Measurements from ENCODE around the gene ARHGAP44.

The ARHGAP44 gene

GRCh38 chr17:12853921-12854320, 64.6 kb downstream of the ARHGAP44 start:
- CTCF ChIA-PET: no interaction called here
- no peak overlapping the region for H3K4me3 ChIP-seq (ENCODE audit: low read depth, low read length)
- DNase-seq (ENCODE audit: low read depth, low spot score): no peak
- POLR2A ChIA-PET: no interaction called here
- TF ChIP-seq CTCF (IDR thresholded peaks at IDR 0.05; ENCODE audit: insufficient read depth, low read length, missing control alignments): no peak

GRCh38 chr17:12856416-12856815, 67.1 kb downstream of the ARHGAP44 start:
- no peak for DNase-seq (ENCODE audit: low read depth, low spot score)
- H3K4me3 ChIP-seq (ENCODE audit: low read depth, low read length): no peak overlapping the region
- ChIA-PET CTCF (no interaction called here), POLR2A (no interaction called here)
- no peak for TF ChIP-seq CTCF (IDR thresholded peaks at IDR 0.05; ENCODE audit: insufficient read depth, low read length, missing control alignments)

- ChIA-PET CTCF (no interaction called here), POLR2A (no interaction called here)
- no peak for DNase-seq (ENCODE audit: low read depth, low spot score)
- no peak for TF ChIP-seq CTCF (IDR thresholded peaks at IDR 0.05; ENCODE audit: insufficient read depth, low read length, missing control alignments)
- no peak overlapping the region for H3K4me3 ChIP-seq (ENCODE audit: low read depth, low read length)
Measured at GRCh38 chr17:12857592-12857991, 68.3 kb downstream of the ARHGAP44 start.

GRCh38 chr17:12859520-12859919, 70.2 kb downstream of the ARHGAP44 start:
- CTCF ChIA-PET: no interaction called here
- POLR2A ChIA-PET: no interaction called here
- H3K4me3 ChIP-seq (ENCODE audit: low read depth, low read length): no peak overlapping the region
- TF ChIP-seq CTCF (IDR thresholded peaks at IDR 0.05; ENCODE audit: insufficient read depth, low read length, missing control alignments): no peak
- no peak for DNase-seq (ENCODE audit: low read depth, low spot score)

- no peak overlapping the region for H3K4me3 ChIP-seq (ENCODE audit: low read depth, low read length)
- ChIA-PET CTCF (no interaction called here), POLR2A (no interaction called here)
- no peak for TF ChIP-seq CTCF (IDR thresholded peaks at IDR 0.05; ENCODE audit: insufficient read depth, low read length, missing control alignments)
- no peak for DNase-seq (ENCODE audit: low read depth, low spot score)
Measured at GRCh38 chr17:12865769-12866168, 76.5 kb downstream of the ARHGAP44 start.

- no peak for TF ChIP-seq CTCF (IDR thresholded peaks at IDR 0.05; ENCODE audit: insufficient read depth, low read length, missing control alignments)
- POLR2A ChIA-PET: no interaction called here
- no peak for DNase-seq (ENCODE audit: low read depth, low spot score)
- CTCF ChIA-PET: no interaction called here
- H3K4me3 ChIP-seq (ENCODE audit: low read depth, low read length): no peak overlapping the region
Measured at GRCh38 chr17:12866244-12866643, 76.9 kb downstream of the ARHGAP44 start.
